Hematopoietic multipotent progenitor cell treated with erythropoietin and hydrocortisone succinate and interleukin-3 and kit ligand, for 15 days (in vitro differentiated cells): ENCODE results near the gene PRDM16.

Source experiments
- DNase-seq: peaks from one replicate; pipeline ENCODE4 v3.0.0-alpha.2; 2015; ENCODE audit warnings: low spot score

Gene PRDM16

DNA sequence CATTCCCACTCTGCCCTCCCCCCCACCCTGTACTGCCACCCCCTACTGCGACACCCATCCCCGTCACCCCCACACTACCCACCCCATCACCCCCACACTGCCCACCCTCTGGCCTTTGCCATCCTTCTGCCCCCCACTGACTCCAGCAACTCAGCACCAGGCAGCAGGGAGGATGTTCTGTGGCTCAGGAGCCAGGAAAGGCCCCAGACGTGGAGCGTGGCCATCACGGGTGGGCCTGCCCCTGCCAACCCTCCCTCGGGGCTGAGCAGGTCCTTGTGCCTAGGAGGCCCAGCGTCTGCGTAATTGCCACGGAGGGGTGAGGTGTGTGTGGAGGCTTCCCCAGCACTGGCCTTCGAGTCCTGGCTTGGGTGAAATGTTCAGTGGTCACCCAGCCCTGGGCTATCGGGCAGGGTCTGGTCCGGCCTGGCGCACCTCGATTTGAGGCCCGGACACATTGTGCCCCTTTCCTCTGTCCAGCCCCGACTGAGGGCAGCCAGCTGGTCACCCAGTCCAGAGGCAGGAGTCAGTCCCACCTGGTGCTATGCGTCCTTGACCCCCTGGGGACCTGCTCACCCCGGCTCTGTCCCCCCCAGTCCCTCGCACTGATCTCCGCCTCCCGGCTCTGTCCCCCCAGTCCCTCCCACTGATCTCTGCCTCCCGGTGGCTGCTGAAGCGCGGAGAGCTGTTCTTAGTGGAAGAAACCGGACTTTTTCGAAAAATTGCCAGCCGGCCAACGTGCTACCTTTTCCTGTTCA is 408.4 kb downstream of the PRDM16 start:
- DNase-seq = no peak

DNA sequence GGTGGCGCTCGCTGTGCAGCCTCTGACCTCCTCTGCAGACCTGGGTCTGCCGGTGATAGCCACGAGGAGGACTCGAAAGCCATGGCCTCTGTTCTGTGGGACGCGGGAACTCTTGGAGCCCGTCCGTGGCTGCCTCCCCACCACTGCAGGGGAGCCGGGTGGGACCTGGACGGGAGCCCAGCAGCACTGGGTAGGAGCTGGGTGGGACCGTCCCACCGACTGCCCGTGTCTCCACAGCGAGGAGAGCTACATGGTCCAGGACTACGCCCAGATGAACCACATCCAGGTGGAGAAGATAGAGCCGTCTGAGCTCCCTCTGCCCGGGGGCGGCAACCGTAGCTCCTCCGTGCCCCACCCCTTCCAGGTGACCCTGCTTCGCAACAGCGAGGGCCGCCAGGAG is 409.2 kb downstream of the PRDM16 start:
- DNase-seq = no peak

GRCh38 chr1:3479511-3480368 is 410.7 kb downstream of the PRDM16 start:
- DNase-seq = no peak

- DNase-seq = no peak
Measured at GRCh38 chr1:3480369-3480719, 411.3 kb downstream of the PRDM16 start.

DNA sequence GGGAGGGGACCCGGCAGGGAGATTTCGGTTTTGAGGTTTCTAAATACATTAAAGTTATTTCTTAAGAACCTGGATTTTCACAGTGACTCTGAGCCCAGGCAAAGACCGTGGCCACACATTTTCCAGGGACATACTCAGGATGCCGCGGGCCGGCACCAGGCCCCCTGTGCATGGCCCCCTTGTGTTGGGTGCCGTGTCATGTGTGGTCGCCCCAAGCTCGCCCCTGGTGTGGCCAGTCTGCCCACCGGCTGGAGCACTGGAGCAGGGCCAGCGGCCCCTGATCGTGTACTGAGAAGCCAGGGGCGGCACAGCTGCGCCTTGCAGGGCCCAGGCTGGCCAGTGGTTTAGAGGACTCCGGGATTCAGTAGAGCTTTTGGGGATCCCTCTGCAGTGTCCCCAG is 412.0 kb downstream of the PRDM16 start:
- DNase-seq = no peak

GRCh38 chr1:3481836-3482375 is 412.9 kb downstream of the PRDM16 start:
- no peak for DNase-seq

GRCh38 chr1:3482378-3482849 is 413.4 kb downstream of the PRDM16 start:
- no peak for DNase-seq

DNA sequence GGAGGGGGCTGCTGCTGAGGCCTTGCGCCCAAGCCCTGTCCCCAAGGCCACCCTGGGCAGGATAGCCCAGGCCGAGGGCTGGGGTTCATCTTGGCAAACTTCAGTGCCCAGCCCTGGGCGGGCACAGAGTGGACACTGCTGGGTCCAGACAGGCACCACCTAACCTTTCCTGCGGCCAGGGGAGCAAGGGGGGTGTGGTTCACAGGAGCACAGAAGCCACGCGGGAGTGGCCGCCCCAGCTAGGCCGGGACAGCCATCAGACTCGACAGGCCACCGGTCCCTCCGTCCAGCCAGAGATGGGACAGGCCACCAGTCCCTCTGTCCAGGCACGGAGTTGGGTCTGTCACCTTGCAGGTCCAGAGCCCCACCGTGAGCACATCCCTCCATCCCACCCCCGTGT is 414.4 kb downstream of the PRDM16 start:
- no peak for DNase-seq

- peak; percentile 5 for DNase-seq
Measured at GRCh38 chr1:3483801-3484444, 414.9 kb downstream of the PRDM16 start.

- DNase-seq = no peak
Measured at GRCh38 chr1:3485016-3485415, 416.0 kb downstream of the PRDM16 start.
